ENCODE measurements around the gene ELOVL6. TPM values are rescaled to one million over a fixed set of nuclear protein-coding genes. Genes with fewer than 3 reads are reported as not detected.

The ELOVL6 gene
- total RNA-seq, 1 donor from 2014 or later: 4.7 TPM

- intact Hi-C loops (cut with DNase I): no loop called here
- Histone ChIP-seq H3K9me3 (no peaks in the 10 kb centered on the region), H3K27ac (no peak overlapping the region), H3K4me3 (no peak overlapping the region), H3K4me1 (no peaks in the 10 kb centered on the region), H3K36me3 (no peaks in the 10 kb centered on the region), H3K27me3 (no peaks in the 10 kb centered on the region)
- TF ChIP-seq CTCF (IDR thresholded peaks at IDR 0.05): no peak
- ATAC-seq (no peak), DNase-seq (no peak)
Measured at GRCh38 chr4:110068248-110068647, 130.2 kb downstream of the ELOVL6 start.

- Histone ChIP-seq H3K4me3 (no peak overlapping the region), H3K4me1 (no peaks in the 10 kb centered on the region), H3K9me3 (no peaks in the 10 kb centered on the region), H3K27me3 (no peaks in the 10 kb centered on the region), H3K27ac (no peak overlapping the region), H3K36me3 (no peaks in the 10 kb centered on the region)
- DNase-seq (no peak), ATAC-seq (no peak)
- intact Hi-C loops (cut with DNase I): no loop called here
- TF ChIP-seq CTCF (IDR thresholded peaks at IDR 0.05): no peak
Measured at GRCh38 chr4:110064934-110065333, 133.5 kb downstream of the ELOVL6 start.

GRCh38 chr4:110064295-110064694, 134.1 kb downstream of the ELOVL6 start:
- Histone ChIP-seq H3K9me3 (no peaks in the 10 kb centered on the region), H3K36me3 (no peaks in the 10 kb centered on the region), H3K4me1 (no peaks in the 10 kb centered on the region), H3K27me3 (no peaks in the 10 kb centered on the region), H3K4me3 (no peak overlapping the region), H3K27ac (no peak overlapping the region)
- TF ChIP-seq CTCF (IDR thresholded peaks at IDR 0.05): no peak
- intact Hi-C loops (cut with DNase I): no loop called here
- DNase-seq: no peak
- ATAC-seq: no peak

GRCh38 chr4:110062166-110062565, 136.2 kb downstream of the ELOVL6 start:
- intact Hi-C loops (cut with DNase I): no loop called here
- no peak for DNase-seq
- Histone ChIP-seq H3K9me3 (no peaks in the 10 kb centered on the region), H3K4me1 (no peaks in the 10 kb centered on the region), H3K27me3 (no peaks in the 10 kb centered on the region), H3K36me3 (no peaks in the 10 kb centered on the region), H3K27ac (no peak overlapping the region), H3K4me3 (no peak overlapping the region)
- TF ChIP-seq CTCF (IDR thresholded peaks at IDR 0.05): no peak
- no peak for ATAC-seq

GRCh38 chr4:110061076-110061475, 137.3 kb downstream of the ELOVL6 start:
- intact Hi-C loops (cut with DNase I): no loop called here
- no peaks in the 10 kb centered on the region for H3K4me1 ChIP-seq
- no peaks in the 10 kb centered on the region for H3K9me3 ChIP-seq
- no peaks in the 10 kb centered on the region for H3K27me3 ChIP-seq
- no peak overlapping the region for H3K4me3 ChIP-seq
- DNase-seq (no peak), ATAC-seq (no peak)
- H3K36me3 ChIP-seq: no peaks in the 10 kb centered on the region
- no peak overlapping the region for H3K27ac ChIP-seq
- no peak for TF ChIP-seq CTCF (IDR thresholded peaks at IDR 0.05)

GRCh38 chr4:110059556-110060191, 138.7 kb downstream of the ELOVL6 start:
- no peak for DNase-seq
- Histone ChIP-seq H3K36me3 (no peaks in the 10 kb centered on the region), H3K9me3 (no peaks in the 10 kb centered on the region), H3K4me3 (no peak overlapping the region), H3K27ac (peak overlapping the region; percentile 13), H3K27me3 (no peaks in the 10 kb centered on the region), H3K4me1 (no peaks in the 10 kb centered on the region)
- intact Hi-C loops (cut with DNase I): no loop called here
- ATAC-seq: peak; percentile 32
- no peak for TF ChIP-seq CTCF (IDR thresholded peaks at IDR 0.05)

Data from upper lobe of right lung (tissue), 1 donor.